Karpas-422 (cell line): ENCODE results near the gene ADPRHL1. TPM values are rescaled to one million over a fixed set of nuclear protein-coding genes. Genes with fewer than 3 reads are reported as not detected.

Experiments used
- DNase-seq: peaks from one replicate; pipeline ENCODE4 v3.0.0-alpha.2; 2015
- H2AFZ ChIP-seq: fragments of 200-600 bp; sonication (generic); 2 replicates; pipeline ENCODE4 v1.6.1; 2014; ENCODE audit warnings: antibody characterized with exemption, low read length, mixed read lengths
- H3K27ac ChIP-seq: fragments of 200-600 bp; sonication (generic); 2 replicates; pipeline ENCODE4 v1.5.1; 2014; ENCODE audit warnings: mild to moderate bottlenecking, low read length, moderate library complexity
- H3K27me3 ChIP-seq: fragments of 200-600 bp; sonication (generic); 2 replicates; pipeline ENCODE4 v1.6.1; 2014; ENCODE audit warnings: low read length, mixed read lengths
- H3K36me3 ChIP-seq: fragments of 200-600 bp; sonication (generic); 2 replicates; pipeline ENCODE4 v1.6.1; 2014; ENCODE audit warnings: low read length, mixed read lengths; ENCODE audit not compliant: insufficient read depth
- H3K4me1 ChIP-seq: fragments of 200-600 bp; sonication (generic); 2 replicates; pipeline ENCODE4 v1.6.1; 2014; ENCODE audit warnings: mild to moderate bottlenecking, low read length, mixed read lengths
- H3K4me2 ChIP-seq: fragments of 200-600 bp; sonication (generic); 2 replicates; pipeline ENCODE4 v1.6.1; 2014; ENCODE audit warnings: low read length, low read depth, mild to moderate bottlenecking; ENCODE audit not compliant: poor library complexity, severe bottlenecking
- H3K4me3 ChIP-seq: fragments of 200-600 bp; sonication (generic); 2 replicates; pipeline ENCODE4 v1.5.1; 2014; ENCODE audit warnings: mild to moderate bottlenecking, antibody characterized with exemption, low read length, mixed read lengths
- H3K79me2 ChIP-seq: fragments of 200-600 bp; sonication (generic); 2 replicates; pipeline ENCODE4 v1.6.1; 2014; ENCODE audit warnings: mild to moderate bottlenecking, low read length, mixed read lengths
- H3K9ac ChIP-seq: fragments of 200-600 bp; sonication (generic); 2 replicates; pipeline ENCODE4 v1.6.0; 2014; ENCODE audit warnings: low read length
- H3K9me2 ChIP-seq: fragments of 200-600 bp; sonication (generic), shearing (Covaris generic); replicated peaks from 2 replicates; pipeline ENCODE4 v1.6.0; 2014; ENCODE audit warnings: mild to moderate bottlenecking, low read length, moderate library complexity; ENCODE audit not compliant: insufficient read depth
- H3K9me3 ChIP-seq: fragments of 300-700, 200-600 bp; sonication (generic); 2 replicates; pipeline ENCODE4 v1.6.1; 2014; ENCODE audit warnings: low read length, mixed read lengths
- H4K20me1 ChIP-seq: fragments of 200-600 bp; sonication (generic); 2 replicates; pipeline ENCODE4 v1.6.1; 2014; ENCODE audit warnings: mild to moderate bottlenecking, antibody characterized with exemption, low read length, low read depth; ENCODE audit not compliant: insufficient read depth
- total RNA-seq: library from RNA; depleted of rRNA; stranded (reverse); fragments of >200 nt; shearing (Covaris generic); gene quantifications from 2 replicates; pipeline ENCODE4 v1.2.3, GENCODE V29; 2014; ENCODE audit warnings: low replicate concordance

Gene ADPRHL1
- total RNA-seq, 1 experiment from 2014 or later: 10.2 TPM

DNA sequence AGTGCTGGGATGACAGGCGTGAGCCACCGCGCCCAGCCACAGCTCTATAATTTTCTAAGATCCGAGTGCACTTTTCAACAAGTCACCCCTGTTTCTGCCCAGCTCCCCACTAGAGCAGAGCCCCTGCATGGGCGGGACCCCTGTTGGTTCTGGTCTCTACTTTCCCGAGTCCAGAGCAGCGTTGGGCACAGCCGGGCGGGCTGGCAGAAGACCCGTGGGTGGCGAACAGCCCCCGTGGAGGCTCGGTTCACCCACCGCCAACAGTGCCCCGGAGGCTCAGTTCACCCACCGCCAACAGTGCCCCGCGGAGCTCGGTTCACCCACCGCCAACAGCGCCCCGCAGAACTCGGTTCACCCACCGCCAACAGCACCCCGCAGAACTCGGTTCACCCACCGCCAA, 40.8 kb downstream of the ADPRHL1 start:
- Histone ChIP-seq H3K9me2 (no peaks in the 10 kb centered on the region), H3K79me2 (no peaks in the 10 kb centered on the region), H3K4me2 (no peak overlapping the region), H3K27ac (no peak overlapping the region), H3K36me3 (no peaks in the 10 kb centered on the region), H3K9ac (no peak overlapping the region), H3K4me3 (no peak overlapping the region), H2AFZ (no peak overlapping the region), H3K27me3 (no peaks in the 10 kb centered on the region), H4K20me1 (no peaks in the 10 kb centered on the region), H3K9me3 (no peaks in the 10 kb centered on the region), H3K4me1 (peaks cover 49% of the 10 kb centered on the region)
- DNase-seq: no peak

DNA sequence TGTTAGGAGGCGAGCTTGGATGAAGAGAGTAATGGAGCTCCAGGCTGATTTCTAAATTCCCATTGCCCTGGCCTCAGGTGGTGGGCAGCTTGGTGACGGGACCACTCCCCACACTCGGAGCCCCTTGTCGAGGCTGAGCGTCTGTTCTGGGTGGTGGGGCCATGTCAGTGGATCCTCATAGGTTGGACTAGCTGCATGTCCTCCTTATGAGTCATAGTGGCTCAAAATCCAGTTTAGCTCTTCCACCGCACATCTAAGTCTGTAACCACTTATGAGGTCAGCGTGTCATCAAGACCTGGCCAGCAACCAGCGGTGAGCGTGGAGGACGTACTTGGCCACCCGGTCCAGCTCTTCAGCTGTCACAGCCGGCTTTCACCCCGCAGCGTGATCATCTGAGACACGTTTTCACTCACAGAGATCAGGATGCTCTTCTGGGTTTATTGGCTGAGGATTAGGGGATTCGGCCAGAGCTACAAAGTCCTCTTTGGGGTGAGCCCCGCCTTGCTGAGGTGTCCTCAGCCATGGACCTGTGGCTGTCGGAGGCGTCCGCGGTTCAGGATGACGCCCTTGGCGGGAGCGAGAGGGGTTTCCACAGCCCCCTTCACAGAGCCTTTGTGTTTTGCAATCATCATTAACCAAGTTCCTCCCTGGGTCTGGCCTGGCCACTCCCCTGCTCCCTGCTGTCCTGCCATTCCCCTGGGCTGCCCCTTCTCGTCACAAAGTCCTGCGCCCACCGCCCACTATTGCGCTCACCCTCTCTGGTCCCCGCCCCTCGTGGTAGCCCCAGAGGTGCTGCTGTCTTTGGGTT, 41.9 kb downstream of the ADPRHL1 start:
- Histone ChIP-seq H3K36me3 (no peaks in the 10 kb centered on the region), H3K27ac (no peak overlapping the region), H2AFZ (no peak overlapping the region), H3K9me3 (no peaks in the 10 kb centered on the region), H3K79me2 (no peaks in the 10 kb centered on the region), H3K4me2 (no peak overlapping the region), H3K27me3 (no peaks in the 10 kb centered on the region), H3K9ac (no peak overlapping the region), H3K4me3 (no peak overlapping the region), H4K20me1 (no peaks in the 10 kb centered on the region), H3K4me1 (peaks cover 46% of the 10 kb centered on the region), H3K9me2 (no peaks in the 10 kb centered on the region)
- no peak for DNase-seq

DNA sequence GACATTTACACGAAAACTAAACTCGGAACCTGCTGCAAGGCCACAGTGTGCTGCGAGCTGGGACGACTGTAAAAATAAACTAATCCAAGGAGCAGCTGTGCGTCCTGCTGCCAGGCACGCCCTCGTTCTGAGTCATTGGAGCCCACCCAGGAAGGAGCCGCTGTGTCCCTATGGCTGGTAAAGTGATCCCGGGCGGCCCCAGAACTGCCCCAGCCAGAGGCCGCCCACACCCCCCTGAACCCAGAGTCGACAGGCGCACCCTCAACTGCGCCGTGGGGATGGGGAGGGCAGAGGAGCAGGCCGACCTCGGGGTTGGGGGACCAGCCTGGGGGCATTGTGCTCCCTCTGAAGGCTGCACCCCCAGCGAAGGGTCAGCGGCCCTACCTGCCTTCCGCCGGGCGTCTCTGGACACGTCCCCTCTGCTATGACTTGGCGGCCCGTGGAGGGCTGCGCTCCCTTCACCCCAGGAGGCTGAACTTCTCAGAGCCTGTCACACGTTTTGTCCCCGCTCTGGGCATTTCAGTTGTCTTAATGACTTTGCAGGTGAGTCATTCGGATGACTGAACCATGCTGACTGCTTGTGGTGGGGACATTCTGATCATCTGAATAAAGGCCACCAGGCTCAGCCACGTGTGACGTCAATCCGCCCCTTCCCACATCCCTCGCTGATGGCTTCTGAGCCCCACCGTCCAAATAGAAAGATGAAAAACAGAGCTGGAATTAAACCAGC, 42.7 kb downstream of the ADPRHL1 start:
- H3K79me2 ChIP-seq: no peaks in the 10 kb centered on the region
- no peak overlapping the region for H3K27ac ChIP-seq
- H2AFZ ChIP-seq: no peak overlapping the region
- no peak overlapping the region for H3K9ac ChIP-seq
- H3K36me3 ChIP-seq: no peaks in the 10 kb centered on the region
- no peaks in the 10 kb centered on the region for H3K9me2 ChIP-seq
- peaks cover 42% of the 10 kb centered on the region for H3K4me1 ChIP-seq
- no peaks in the 10 kb centered on the region for H3K9me3 ChIP-seq
- no peaks in the 10 kb centered on the region for H4K20me1 ChIP-seq
- no peak overlapping the region for H3K4me3 ChIP-seq
- no peaks in the 10 kb centered on the region for H3K27me3 ChIP-seq
- no peak overlapping the region for H3K4me2 ChIP-seq
- no peak for DNase-seq

DNA sequence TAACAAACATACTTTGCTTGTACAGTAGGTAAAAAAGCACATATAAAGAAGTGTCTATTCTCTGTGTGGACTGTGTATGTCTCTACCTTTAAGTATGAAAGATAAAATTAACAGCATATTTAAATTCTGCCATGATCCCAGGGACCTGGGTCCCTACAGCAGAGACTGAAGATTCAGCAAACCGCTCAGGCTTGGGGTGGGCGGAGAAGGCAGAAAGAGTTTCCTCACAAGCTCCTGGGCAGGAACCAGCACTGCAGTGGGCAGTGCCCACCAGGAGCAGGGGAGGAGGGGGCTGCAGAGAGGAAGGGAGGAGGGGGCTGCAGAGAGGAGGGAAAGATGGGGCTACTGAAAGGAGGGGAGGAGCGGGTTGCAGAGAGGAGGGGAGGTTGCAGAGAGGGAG, 44.7 kb downstream of the ADPRHL1 start:
- no peaks in the 10 kb centered on the region for H3K79me2 ChIP-seq
- H4K20me1 ChIP-seq: no peaks in the 10 kb centered on the region
- no peaks in the 10 kb centered on the region for H3K9me3 ChIP-seq
- H3K9ac ChIP-seq: no peak overlapping the region; the same call in 1 of the 2 replicates
- H3K4me1 ChIP-seq: peaks cover 49% of the 10 kb centered on the region
- DNase-seq: no peak
- H3K9me2 ChIP-seq: no peaks in the 10 kb centered on the region
- H3K27ac ChIP-seq: no peak overlapping the region
- H2AFZ ChIP-seq: no peak overlapping the region
- H3K36me3 ChIP-seq: no peaks in the 10 kb centered on the region
- H3K27me3 ChIP-seq: no peaks in the 10 kb centered on the region
- H3K4me3 ChIP-seq: no peak overlapping the region
- peak overlapping the region; percentile 7 for H3K4me2 ChIP-seq

DNA sequence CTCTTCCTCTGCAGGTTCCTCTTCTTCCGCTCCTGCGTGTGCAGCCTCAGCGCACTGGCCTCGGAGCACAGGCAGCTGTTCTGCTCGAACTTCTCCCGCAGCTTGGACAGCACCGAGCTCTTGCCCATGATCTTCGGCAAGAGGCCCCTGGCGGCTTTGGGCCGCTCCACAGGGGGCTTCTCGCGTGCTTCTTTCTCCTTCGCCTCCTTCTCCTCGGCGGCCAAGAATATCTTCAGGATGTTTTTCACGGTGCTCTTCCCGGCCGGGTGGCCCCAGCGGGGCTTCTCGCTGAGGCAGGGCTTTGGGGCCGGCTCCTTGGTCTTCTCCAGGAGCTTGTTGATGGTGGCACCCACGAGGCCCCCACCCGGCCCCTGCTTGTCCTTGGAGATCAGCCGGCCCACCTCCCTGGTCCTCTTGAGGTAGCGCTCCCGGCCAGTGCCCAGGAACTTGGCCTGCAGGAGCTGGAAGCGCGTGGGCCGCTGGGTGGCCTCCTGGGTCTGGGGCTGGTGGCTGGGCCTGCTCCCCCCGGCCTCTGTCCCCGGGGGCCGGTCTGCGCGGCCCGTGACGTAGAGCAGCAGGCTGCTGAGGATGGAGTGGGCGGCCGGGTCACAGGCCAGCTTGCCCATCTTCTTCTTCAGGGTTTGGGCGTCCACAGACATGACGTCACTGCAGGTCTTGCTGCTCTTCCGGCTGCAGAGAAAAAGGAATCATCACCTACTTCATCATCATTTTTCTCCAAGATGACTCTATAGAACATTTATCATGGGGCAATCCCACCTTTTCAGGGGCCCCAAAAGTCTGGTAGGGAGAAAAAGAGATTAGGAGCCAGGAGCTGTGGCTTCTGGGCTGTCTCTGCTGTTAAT, 45.5 kb downstream of the ADPRHL1 start:
- peaks cover 49% of the 10 kb centered on the region for H3K4me1 ChIP-seq
- H3K9ac ChIP-seq: peak overlapping the region; percentile 39
- no peaks in the 10 kb centered on the region for H3K27me3 ChIP-seq
- H3K4me3 ChIP-seq: no peak overlapping the region
- H3K27ac ChIP-seq: no peak overlapping the region
- H3K4me2 ChIP-seq: peak overlapping the region; percentile 34
- no peaks in the 10 kb centered on the region for H3K36me3 ChIP-seq
- no peaks in the 10 kb centered on the region for H4K20me1 ChIP-seq
- no peak overlapping the region for H2AFZ ChIP-seq
- DNase-seq: peak; percentile 71
- no peaks in the 10 kb centered on the region for H3K9me3 ChIP-seq
- no peaks in the 10 kb centered on the region for H3K9me2 ChIP-seq
- H3K79me2 ChIP-seq: no peaks in the 10 kb centered on the region

DNA sequence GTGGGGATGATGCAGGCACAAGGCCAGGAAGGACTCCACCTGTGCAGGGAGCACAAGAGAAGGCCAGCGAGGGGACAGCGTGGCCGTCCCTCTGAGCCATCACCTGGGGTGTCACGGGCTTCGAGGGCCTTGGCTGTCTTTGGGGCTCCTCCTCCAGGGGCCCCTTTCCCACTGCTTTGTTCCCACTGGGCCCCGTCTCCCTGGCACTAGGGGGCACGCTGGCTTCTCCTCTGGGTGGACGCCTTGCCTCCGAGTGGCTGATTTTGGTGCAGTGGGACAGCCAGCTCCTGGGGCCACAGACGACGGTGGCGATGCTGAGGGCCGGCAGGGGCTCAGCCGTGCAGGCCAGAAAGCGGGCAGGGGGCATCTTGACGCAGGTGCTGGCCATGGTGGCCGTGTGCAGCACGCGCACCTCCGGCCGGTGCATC, 46.2 kb downstream of the ADPRHL1 start:
- H3K9me3 ChIP-seq: no peaks in the 10 kb centered on the region

DNA sequence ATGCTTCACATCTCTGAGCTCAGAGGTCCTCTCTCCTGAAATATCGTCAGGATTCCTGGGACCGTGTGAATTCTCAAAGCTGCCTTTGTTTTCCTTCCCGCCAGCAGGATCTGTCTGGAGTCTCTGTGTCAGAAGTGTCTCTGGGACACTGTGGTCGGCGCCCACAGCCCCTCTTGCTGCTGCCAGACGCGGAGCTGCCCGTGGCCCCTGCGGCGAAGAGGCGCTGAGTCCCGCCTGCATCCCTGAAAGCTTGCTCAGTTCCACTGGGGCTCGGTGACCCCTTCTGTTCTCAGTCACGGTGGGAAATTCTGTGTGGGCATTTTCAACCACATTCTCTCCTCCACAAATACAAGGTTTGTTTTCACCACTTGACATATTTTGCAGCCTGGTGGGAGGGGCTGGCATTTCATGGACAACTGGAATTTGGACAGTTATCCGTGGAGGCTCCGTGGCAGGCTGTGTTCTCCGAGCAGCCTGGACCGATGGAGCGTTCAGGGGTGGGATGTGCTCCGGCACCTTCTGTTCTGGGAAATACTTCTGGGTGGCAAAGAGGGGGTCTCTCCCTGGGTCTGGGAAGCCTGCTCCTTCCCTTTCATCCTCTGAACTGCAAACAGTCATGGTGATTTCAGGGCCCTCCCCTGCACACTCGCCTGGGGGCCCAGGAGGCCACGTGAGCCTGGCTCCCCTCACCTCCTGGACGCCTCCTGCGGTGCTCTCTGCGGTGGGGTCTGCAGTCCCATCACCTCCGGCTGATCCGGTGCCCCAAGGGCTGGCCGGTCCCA, 46.8 kb downstream of the ADPRHL1 start:
- Histone ChIP-seq H3K9me3 (no peaks in the 10 kb centered on the region), H3K27ac (no peak overlapping the region), H3K79me2 (no peaks in the 10 kb centered on the region), H3K9me2 (no peaks in the 10 kb centered on the region), H4K20me1 (no peaks in the 10 kb centered on the region), H3K4me2 (no peak overlapping the region), H3K36me3 (no peaks in the 10 kb centered on the region), H3K4me1 (peaks cover 49% of the 10 kb centered on the region), H3K27me3 (no peaks in the 10 kb centered on the region), H3K9ac (no peak overlapping the region), H3K4me3 (no peak overlapping the region), H2AFZ (no peak overlapping the region)
- no peak for DNase-seq

More for the DNA sequence above, 46.2 kb downstream of the ADPRHL1 start:
- Histone ChIP-seq H3K4me3 (no peak overlapping the region), H3K27ac (no peak overlapping the region), H4K20me1 (no peaks in the 10 kb centered on the region), H3K4me1 (peaks cover 49% of the 10 kb centered on the region), H3K9ac (peak overlapping the region; percentile 39; the same call in 1 of the 2 replicates), H3K36me3 (no peaks in the 10 kb centered on the region), H3K4me2 (peak overlapping the region; percentile 34), H3K79me2 (no peaks in the 10 kb centered on the region), H3K27me3 (no peaks in the 10 kb centered on the region), H2AFZ (no peak overlapping the region), H3K9me2 (no peaks in the 10 kb centered on the region)
- no peak for DNase-seq
